Prostate gland (tissue), 2 donors: Measurements from ENCODE around the gene STAT5B. TPM values are rescaled to one million over a fixed set of nuclear protein-coding genes. Genes with fewer than 3 reads are reported as not detected.
A peak's percentile ranks its signal among the peaks of the same experiment; 100 is the strongest.
"Not testable (repeated sequence)": the region's sequence is repeated elsewhere in the genome, so short reads cannot be mapped to it uniquely, and the experiment has no call there.

Experiments used
- DNase-seq: peaks from one replicate; pipeline ENCODE4 v3.0.0-alpha.2; 2019; ENCODE audit warnings: low spot score
- H3K27ac ChIP-seq, 2 donors: fragments of 200-600 bp; sonication (generic); 2 replicates each; pipeline ENCODE4 v1.5.1; 2017 to 2019
- H3K27me3 ChIP-seq: fragments of 200-600 bp; sonication (generic); replicated peaks from 2 replicates; pipeline ENCODE4 v1.5.1; 2019; ENCODE audit not compliant: insufficient read depth
- H3K36me3 ChIP-seq, 2 donors: fragments of 200-600 bp; sonication (generic); 1 replicate in 1 of 2; 2 replicates in 1 of 2; pipeline versions ENCODE4 v1.5.1 to v1.8.1; 2017 to 2019
- H3K4me1 ChIP-seq: fragments of 200-600 bp; sonication (generic); replicated peaks from 2 replicates; pipeline ENCODE4 v1.5.1; 2019
- H3K4me3 ChIP-seq, 2 donors: fragments of 200-600 bp; sonication (generic); 2 replicates each; pipeline ENCODE4 v1.5.1; 2017 to 2019
- H3K9me3 ChIP-seq: fragments of 200-600 bp; sonication (generic); 2 replicates; pipeline ENCODE4 v1.5.1; 2017
- POLR2A ChIP-seq: fragments of 450-650 bp; IDR thresholded peaks from one replicate; pipeline ENCODE4 v1.6.1; 2016; ENCODE audit warnings: antibody characterized with exemption, mild to moderate bottlenecking
- POLR2AphosphoS5 ChIP-seq: sonication (generic); formaldehyde crosslinking; IDR thresholded peaks from one replicate; pipeline ENCODE4 v1.6.1; 2017; ENCODE audit warnings: antibody characterized with exemption
- WGBS: methylation state at CpG from one replicate; pipeline ENCODE4 v1.1.5; 2018; 5-methylcytosine and 5-hydroxymethylcytosine counted together
- intact Hi-C: fragments of 100-400 bp; cut with DNase I; formaldehyde crosslinking; loops from one replicate; pipeline ENCODE4 v1.14.2; 2022
- total RNA-seq, 2 donors: library from RNA; depleted of rRNA; stranded (reverse); fragments of >200 nt; gene quantifications; one replicate each; pipeline ENCODE4 v1.1.0, GENCODE V29; 2016
- TF ChIP-seq, protein P1 (sequence below), 4 experiments: fragments of 200-600 bp in 2 of 4; fragments of 450-650 bp in 2 of 4; sonication (generic) in 2 of 4; IDR thresholded peaks; 1 replicate in 3 of 4; 2 replicates in 1 of 4; pipeline ENCODE4 v1.5.1; 2016 to 2019; ENCODE audit warnings: antibody characterized with exemption in 4 of 4, mild to moderate bottlenecking in 2 of 4, moderate library complexity in 2 of 4

STAT5B gene
- total RNA-seq, 2 donors from 2014 or later: 58.0 to 83.8 TPM

DNA sequence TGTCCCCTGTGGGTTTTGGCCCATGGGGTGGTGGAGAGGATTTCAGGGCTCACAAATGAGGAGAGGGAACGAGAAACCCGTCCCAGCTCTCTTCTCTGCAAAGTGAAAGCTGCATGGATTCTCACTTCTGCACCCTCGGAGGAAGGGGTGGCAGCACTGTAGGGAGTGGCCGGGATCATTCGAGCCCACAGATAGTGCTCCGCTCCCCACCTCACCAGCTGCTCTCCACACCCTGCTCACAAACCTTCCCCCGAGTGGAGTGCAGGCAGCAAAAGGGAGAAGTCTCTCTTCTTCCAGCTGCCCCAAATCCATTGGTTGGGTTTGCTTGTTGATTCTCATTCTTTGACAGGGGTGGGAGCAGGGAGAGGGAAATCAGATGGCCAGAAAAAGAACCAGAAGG is 32.3 kb upstream of the STAT5B start:
- intact Hi-C loops: no loop called here
- H3K36me3 ChIP-seq: no peaks in the 10 kb centered on the region
- 60% methylated on average over 7 of the region's 7 CpGs for WGBS
- TF ChIP-seq POLR2A: no peak
- H3K4me1 ChIP-seq: peaks cover 7% of the 10 kb centered on the region
- H3K27ac ChIP-seq: peak overlapping the region in 1 of 2 donors; percentile 18
- DNase-seq: no peak
- no peaks in the 10 kb centered on the region for H3K27me3 ChIP-seq
- no peaks in the 10 kb centered on the region for H3K9me3 ChIP-seq
- H3K4me3 ChIP-seq: no peak overlapping the region

DNA sequence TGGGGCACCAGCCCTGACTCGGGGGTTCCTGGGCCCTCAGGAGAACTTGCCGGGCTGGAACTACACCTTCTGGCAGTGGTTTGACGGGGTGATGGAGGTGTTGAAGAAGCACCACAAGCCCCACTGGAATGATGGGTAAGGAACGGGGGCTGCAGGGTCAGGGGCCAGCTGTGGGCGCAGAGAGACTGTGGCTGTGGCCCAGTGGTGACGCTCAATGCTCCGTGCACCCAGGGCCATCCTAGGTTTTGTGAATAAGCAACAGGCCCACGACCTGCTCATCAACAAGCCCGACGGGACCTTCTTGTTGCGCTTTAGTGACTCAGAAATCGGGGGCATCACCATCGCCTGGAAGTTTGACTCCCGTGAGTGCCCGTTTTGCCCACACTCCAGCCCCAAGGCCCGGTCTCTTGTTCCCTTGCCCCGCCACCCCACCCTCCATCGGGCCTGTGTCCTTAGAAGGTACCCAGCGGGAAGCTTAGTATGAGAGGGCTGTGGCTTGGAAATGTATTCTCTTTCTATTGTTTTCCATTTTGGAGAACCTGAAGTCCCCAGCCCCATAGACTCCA is 31.3 kb upstream of the STAT5B start:
- no peak for TF ChIP-seq POLR2AphosphoS5
- TF ChIP-seq, protein P1, sequence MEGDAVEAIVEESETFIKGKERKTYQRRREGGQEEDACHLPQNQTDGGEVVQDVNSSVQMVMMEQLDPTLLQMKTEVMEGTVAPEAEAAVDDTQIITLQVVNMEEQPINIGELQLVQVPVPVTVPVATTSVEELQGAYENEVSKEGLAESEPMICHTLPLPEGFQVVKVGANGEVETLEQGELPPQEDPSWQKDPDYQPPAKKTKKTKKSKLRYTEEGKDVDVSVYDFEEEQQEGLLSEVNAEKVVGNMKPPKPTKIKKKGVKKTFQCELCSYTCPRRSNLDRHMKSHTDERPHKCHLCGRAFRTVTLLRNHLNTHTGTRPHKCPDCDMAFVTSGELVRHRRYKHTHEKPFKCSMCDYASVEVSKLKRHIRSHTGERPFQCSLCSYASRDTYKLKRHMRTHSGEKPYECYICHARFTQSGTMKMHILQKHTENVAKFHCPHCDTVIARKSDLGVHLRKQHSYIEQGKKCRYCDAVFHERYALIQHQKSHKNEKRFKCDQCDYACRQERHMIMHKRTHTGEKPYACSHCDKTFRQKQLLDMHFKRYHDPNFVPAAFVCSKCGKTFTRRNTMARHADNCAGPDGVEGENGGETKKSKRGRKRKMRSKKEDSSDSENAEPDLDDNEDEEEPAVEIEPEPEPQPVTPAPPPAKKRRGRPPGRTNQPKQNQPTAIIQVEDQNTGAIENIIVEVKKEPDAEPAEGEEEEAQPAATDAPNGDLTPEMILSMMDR (IDR thresholded peaks at IDR 0.05): no peak
- no peak for TF ChIP-seq POLR2A
- intact Hi-C loops: no loop called here
- no peak for DNase-seq
- WGBS: 92% methylated on average over 19 of the region's 19 CpGs
- H3K4me1 ChIP-seq: peaks cover 4% of the 10 kb centered on the region
- no peak overlapping the region for H3K27ac ChIP-seq
- H3K9me3 ChIP-seq: no peaks in the 10 kb centered on the region
- H3K4me3 ChIP-seq: no peak overlapping the region
- H3K36me3 ChIP-seq: peaks cover 0 to under 1% of the 10 kb centered on the region in 2 donors
- H3K27me3 ChIP-seq: no peaks in the 10 kb centered on the region

DNA sequence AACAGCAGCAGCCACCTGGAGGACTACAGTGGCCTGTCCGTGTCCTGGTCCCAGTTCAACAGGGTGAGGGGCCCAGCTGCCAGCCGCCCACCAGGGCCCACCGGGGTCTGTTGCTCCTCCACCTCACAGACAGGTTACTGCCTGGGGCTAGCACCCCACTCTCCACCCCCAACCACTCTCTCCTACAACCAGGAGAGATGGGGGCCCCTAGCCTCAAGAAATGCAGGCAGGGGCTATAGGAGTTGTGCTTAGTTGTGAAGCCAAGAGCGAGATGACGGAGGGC is 30.1 kb upstream of the STAT5B start:
- peaks cover 0 to 12% of the 10 kb centered on the region in 2 donors for H3K36me3 ChIP-seq

DNA sequence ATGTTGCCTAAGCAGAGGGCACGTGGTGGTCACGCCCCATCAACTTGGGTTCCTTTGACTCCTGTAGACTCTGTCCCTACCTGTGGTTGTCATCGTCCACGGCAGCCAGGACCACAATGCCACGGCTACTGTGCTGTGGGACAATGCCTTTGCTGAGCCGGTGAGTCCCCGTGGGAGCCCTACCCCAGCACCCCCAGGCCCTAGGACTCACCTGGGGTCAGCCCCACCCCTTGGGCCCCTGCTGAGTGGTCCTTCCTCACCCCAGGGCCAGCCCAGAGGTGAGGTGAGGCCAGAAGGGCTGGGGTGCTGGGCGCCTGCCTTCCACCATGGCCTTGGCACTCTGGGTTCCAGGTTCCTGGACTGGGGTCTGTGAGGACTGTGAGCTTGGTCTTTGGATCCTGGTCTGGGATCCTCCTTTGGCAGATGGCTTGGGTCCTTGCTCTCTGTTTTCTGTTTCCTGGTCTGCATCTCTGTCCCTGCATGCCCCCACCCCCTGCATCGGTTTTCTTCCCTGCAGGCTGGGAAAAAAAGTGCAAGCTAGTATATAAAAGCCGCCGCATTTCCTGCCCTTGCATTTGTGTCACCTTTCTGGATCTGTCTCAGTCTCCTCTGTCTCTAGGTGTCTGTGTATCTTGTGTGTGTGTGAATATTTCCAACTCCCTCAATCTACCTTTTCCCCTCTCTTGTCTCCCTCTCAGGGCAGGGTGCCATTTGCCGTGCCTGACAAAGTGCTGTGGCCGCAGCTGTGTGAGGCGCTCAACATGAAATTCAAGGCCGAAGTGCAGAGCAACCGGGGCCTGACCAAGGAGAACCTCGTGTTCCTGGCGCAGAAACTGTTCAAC is 29.6 kb upstream of the STAT5B start:
- no peak for TF ChIP-seq POLR2AphosphoS5
- WGBS: 75% methylated on average over 17 of the region's 18 CpGs
- H3K27me3 ChIP-seq: no peaks in the 10 kb centered on the region
- H3K4me1 ChIP-seq: no peaks in the 10 kb centered on the region
- no peaks in the 10 kb centered on the region for H3K9me3 ChIP-seq
- H3K27ac ChIP-seq: no peak overlapping the region
- H3K4me3 ChIP-seq: no peak overlapping the region
- peaks cover 0 to 17% of the 10 kb centered on the region in 2 donors for H3K36me3 ChIP-seq
- intact Hi-C loops: no loop called here
- DNase-seq: no peak

More for the DNA sequence above, 30.1 kb upstream of the STAT5B start:
- Histone ChIP-seq H3K27me3 (no peaks in the 10 kb centered on the region), H3K4me3 (no peak overlapping the region), H3K27ac (no peak overlapping the region), H3K4me1 (no peaks in the 10 kb centered on the region), H3K9me3 (no peaks in the 10 kb centered on the region)
- no peak for DNase-seq
- TF ChIP-seq POLR2A (no peak), POLR2AphosphoS5 (no peak)
- TF ChIP-seq, protein P1 (IDR thresholded peaks at IDR 0.05): no peak
- WGBS: 75% methylated on average over 5 of the region's 5 CpGs
- intact Hi-C loops: no loop called here

DNA sequence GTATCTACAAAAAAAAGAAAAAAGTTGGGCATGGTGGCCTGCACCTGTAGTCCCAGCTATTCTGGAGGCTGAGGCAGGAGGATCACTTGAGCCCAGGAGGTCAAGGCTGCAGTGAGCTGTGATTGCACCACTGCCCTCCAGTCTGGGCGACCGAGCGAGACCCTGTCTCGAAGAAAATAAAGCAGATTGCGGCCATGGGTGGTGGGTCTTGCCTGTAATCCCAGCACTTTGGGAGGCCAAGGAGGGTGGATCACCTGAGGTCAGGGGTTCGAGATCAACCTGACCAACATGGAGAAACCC is 28.8 kb upstream of the STAT5B start:
- H3K9me3 ChIP-seq, H3K4me3 ChIP-seq, intact Hi-C loops, H3K27ac ChIP-seq, DNase-seq, H3K4me1 ChIP-seq, H3K27me3 ChIP-seq: not testable (repeated sequence)
- H3K36me3 ChIP-seq: peaks cover 0 to 18% of the 10 kb centered on the region in 2 donors
- WGBS: 95% methylated on average over 6 of the region's 6 CpGs

DNA sequence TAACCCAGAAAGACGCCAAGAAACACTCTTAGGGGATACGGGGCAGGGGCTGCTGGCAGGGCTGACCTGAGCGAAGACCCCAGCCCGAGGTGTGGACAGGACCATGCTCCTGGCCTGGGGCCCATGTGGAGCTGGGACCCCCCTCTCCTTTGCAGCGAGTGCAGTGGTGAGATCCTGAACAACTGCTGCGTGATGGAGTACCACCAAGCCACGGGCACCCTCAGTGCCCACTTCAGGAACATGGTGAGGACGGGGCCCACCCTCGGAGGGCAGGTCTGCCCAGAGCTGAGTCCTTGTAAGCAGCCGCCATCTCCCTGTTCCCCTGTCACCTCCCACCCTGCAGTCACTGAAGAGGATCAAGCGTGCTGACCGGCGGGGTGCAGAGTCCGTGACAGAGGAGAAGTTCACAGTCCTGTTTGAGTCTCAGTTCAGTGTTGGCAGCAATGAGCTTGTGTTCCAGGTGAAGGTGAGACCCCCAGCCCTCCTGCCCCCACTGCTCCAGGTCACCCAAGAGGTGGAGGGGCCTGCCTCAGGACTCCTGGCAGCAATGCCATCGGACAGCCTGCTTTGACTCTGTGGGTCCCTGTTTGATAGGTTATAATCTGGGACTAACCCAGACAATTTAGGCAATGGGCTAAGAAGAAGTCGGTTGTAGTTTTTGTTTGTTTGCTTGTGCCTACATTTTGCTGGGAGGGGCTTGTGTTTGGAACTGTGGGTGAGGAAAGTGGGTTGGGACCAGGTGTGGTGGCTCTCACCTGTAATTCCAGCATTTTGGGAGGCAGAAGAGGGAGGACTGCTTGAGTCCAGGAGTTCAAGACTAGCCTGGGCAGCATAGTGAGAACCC is 28.2 kb upstream of the STAT5B start:
- Histone ChIP-seq H3K27me3 (no peaks in the 10 kb centered on the region), H3K27ac (no peak overlapping the region), H3K4me1 (no peaks in the 10 kb centered on the region), H3K36me3 (peaks cover 0 to 18% of the 10 kb centered on the region in 2 donors), H3K4me3 (no peak overlapping the region), H3K9me3 (no peaks in the 10 kb centered on the region)
- DNase-seq: no peak
- 96% methylated on average over 16 of the region's 16 CpGs for WGBS
- intact Hi-C loops: no loop called here
- TF ChIP-seq POLR2AphosphoS5: no peak
- TF ChIP-seq POLR2A: no peak
- TF ChIP-seq, protein P1 (IDR thresholded peaks at IDR 0.05): no peak
